ENCODE results near the gene NR3C2. TPM values are rescaled to one million over a fixed set of nuclear protein-coding genes. Genes with fewer than 3 reads are reported as not detected.

Gene NR3C2
- total RNA-seq, 1 experiment from 2014 or later = 2.7 TPM

- ATAC-seq (no peak), DNase-seq (ENCODE audit: low read depth, low spot score) (no peak)
- Histone ChIP-seq H3K9ac (ENCODE audit: low read length) (no peak overlapping the region), H3K36me3 (ENCODE audit: control insufficient read depth in 1 of 2, insufficient read depth in 2 of 2, low read length in 2 of 2) (no peaks in the 10 kb centered on the region), H3K27ac (ENCODE audit: low read depth, low read length) (no peak overlapping the region), H3K27me3 (ENCODE audit: insufficient read depth, low read length) (no peaks in the 10 kb centered on the region), H3K9me3 (ENCODE audit: control insufficient read depth in 1 of 2, insufficient read depth in 1 of 2, low read depth in 1 of 2, low read length in 2 of 2) (no peaks in the 10 kb centered on the region), H3K9me2 (ENCODE audit: insufficient read depth) (no peaks in the 10 kb centered on the region), H3K4me3 (replicated peaks in 1 of 2; ENCODE audit: low read depth in 1 of 2, low read length in 2 of 2) (no peak overlapping the region), H4K20me1 (ENCODE audit: insufficient read depth) (no peaks in the 10 kb centered on the region), H3K4me1 (ENCODE audit: control insufficient read depth in 1 of 2, insufficient read depth in 2 of 2, low read length in 2 of 2) (no peaks in the 10 kb centered on the region), H2AFZ (ENCODE audit: low read depth, low read length, poor library complexity, severe bottlenecking) (no peak overlapping the region), H3K4me2 (ENCODE audit: low read length) (no peak overlapping the region), H3K79me2 (ENCODE audit: insufficient read depth, low read length) (no peaks in the 10 kb centered on the region)
- TF ChIP-seq EZH2phosphoT487 (IDR thresholded peaks at IDR 0.05; ENCODE audit: borderline replicate concordance) = no peak
- no peak for TF ChIP-seq ELF1 (IDR thresholded peaks at IDR 0.05; ENCODE audit: borderline replicate concordance, low read depth)
- no peak for TF ChIP-seq CEBPB (IDR thresholded peaks at IDR 0.05; ENCODE audit: low read depth)
- no peak for TF ChIP-seq RAD21 (IDR thresholded peaks at IDR 0.05; ENCODE audit: low read depth)
- no peak for TF ChIP-seq ATF3 (IDR thresholded peaks at IDR 0.05)
- no peak for TF ChIP-seq POLR2AphosphoS5 (IDR thresholded peaks at IDR 0.05; ENCODE audit: low read depth, low read length)
- TF ChIP-seq EGR1 (IDR thresholded peaks at IDR 0.05; ENCODE audit: low read depth) = no peak
- no peak for TF ChIP-seq TCF7L2 (IDR thresholded peaks at IDR 0.05; ENCODE audit: borderline replicate concordance, extremely low read depth, insufficient read depth, insufficient read length)
- no peak for TF ChIP-seq ZBTB33 (IDR thresholded peaks at IDR 0.05; ENCODE audit: extremely low read depth, insufficient replicate concordance, low read length)
- TF ChIP-seq EZH2 (IDR thresholded peaks at IDR 0.05) = no peak
- no peak for TF ChIP-seq YY1 (IDR thresholded peaks at IDR 0.05; ENCODE audit: extremely low read depth, insufficient replicate concordance, low read depth, low read length)
- TF ChIP-seq POLR2A (IDR thresholded peaks at IDR 0.05; ENCODE audit: borderline replicate concordance, extremely low read depth, insufficient read depth, insufficient read length) = no peak
- TF ChIP-seq SP1 (IDR thresholded peaks at IDR 0.05; ENCODE audit: low read depth) = no peak
- RAD21 ChIA-PET (ENCODE audit: low non-redundant PET in 1 of 2, low total read pairs in 2 of 2, uncharacterized antibody in 2 of 2, unreplicated experiment in 2 of 2) = no interaction called here
- CTCF ChIA-PET = no interaction called here
- intact Hi-C loops (cut with micrococcal nuclease) = no loop called here
- POLR2A ChIA-PET = no interaction called here
- BruUV-seq (replicated peaks) = no TSS peak
These were observed 173.4 kb downstream of the NR3C2 start for GRCh38 chr4:148268835-148269234.
